PC-3 (cell line): ENCODE data around the gene MDC1.

Experiments
- CTCF ChIP-seq: fragments of 300-600 bp; sonication (generic); conservative IDR thresholded peaks from 2 replicates; pipeline ENCODE4 v1.5.1; 2017; ENCODE audit warnings: antibody characterized with exemption, low read depth, mild to moderate bottlenecking, low read length
- EZH2 ChIP-seq: fragments of 300-600 bp; sonication (generic); IDR thresholded peaks from one replicate; pipeline ENCODE4 v1.6.1; 2017; ENCODE audit warnings: antibody characterized with exemption, mild to moderate bottlenecking, low read length; ENCODE audit not compliant: unreplicated experiment
- EZH2phosphoT487 ChIP-seq: fragments of 300-600 bp; sonication (generic); IDR thresholded peaks from 2 replicates; pipeline ENCODE4 v1.6.1; 2018; ENCODE audit warnings: mild to moderate bottlenecking, antibody characterized with exemption, low read length, borderline replicate concordance

- no peak for TF ChIP-seq CTCF
- no peak for TF ChIP-seq EZH2
- TF ChIP-seq EZH2phosphoT487: no peak
Observed at GRCh38 chr6:30656513-30656912, 60.6 kb downstream of the MDC1 start.
